ENCODE data around the gene FLRT2.

Gene FLRT2

GRCh38 chr14:85529803-85530574 is at the start of gene FLRT2:
FLRT2 (plus strand) TSS chr14:85530144; CDS start chr14:85621515, 91,371 bp downstream.
- DNase-seq (ENCODE audit: low spot score) = peak; percentile 47

- DNase-seq (ENCODE audit: low spot score) = no peak
Measured at GRCh38 chr14:85481471-85481870, 48.5 kb upstream of the FLRT2 start.

GRCh38 chr14:85482552-85482951 is 47.4 kb upstream of the FLRT2 start:
- DNase-seq (ENCODE audit: low spot score) = peak; percentile 46

- DNase-seq (ENCODE audit: low spot score) = no peak
Measured at GRCh38 chr14:85483037-85483436, 46.9 kb upstream of the FLRT2 start.

- DNase-seq (ENCODE audit: low spot score) = no peak
Measured at GRCh38 chr14:85483652-85484051, 46.3 kb upstream of the FLRT2 start.

- no peak for DNase-seq (ENCODE audit: low spot score)
Measured at GRCh38 chr14:85487215-85487614, 42.7 kb upstream of the FLRT2 start.

- no peak for DNase-seq (ENCODE audit: low spot score)
Measured at GRCh38 chr14:85501751-85502150, 28.2 kb upstream of the FLRT2 start.

- no peak for DNase-seq (ENCODE audit: low spot score)
Measured at GRCh38 chr14:85508863-85509262, 21.1 kb upstream of the FLRT2 start.

GRCh38 chr14:85512451-85512850 is 17.5 kb upstream of the FLRT2 start:
- no peak for DNase-seq (ENCODE audit: low spot score)

GRCh38 chr14:85514487-85514886 is 15.5 kb upstream of the FLRT2 start:
- DNase-seq (ENCODE audit: low spot score) = no peak

- no peak for DNase-seq (ENCODE audit: low spot score)
Measured at GRCh38 chr14:85516239-85517113, 13.5 kb upstream of the FLRT2 start.

GRCh38 chr14:85517114-85517688 is 12.7 kb upstream of the FLRT2 start:
- no peak for DNase-seq (ENCODE audit: low spot score)

GRCh38 chr14:85519661-85520305 is 10.2 kb upstream of the FLRT2 start:
- no peak for DNase-seq (ENCODE audit: low spot score)

- DNase-seq (ENCODE audit: low spot score) = no peak
Measured at GRCh38 chr14:85520581-85520980, 9.4 kb upstream of the FLRT2 start.

GRCh38 chr14:85523624-85524023 is 6.3 kb upstream of the FLRT2 start:
- no peak for DNase-seq (ENCODE audit: low spot score)

- DNase-seq (ENCODE audit: low spot score) = no peak
Measured at GRCh38 chr14:85527006-85527405, 2.9 kb upstream of the FLRT2 start.

GRCh38 chr14:85527445-85528035 is 2.4 kb upstream of the FLRT2 start:
- DNase-seq (ENCODE audit: low spot score) = no peak

GRCh38 chr14:85528080-85528896 is 1.7 kb upstream of the FLRT2 start:
- DNase-seq (ENCODE audit: low spot score) = peak; percentile 34

- DNase-seq (ENCODE audit: low spot score) = no peak
Measured at GRCh38 chr14:85528897-85529631, 880 bp upstream of the FLRT2 start.

GRCh38 chr14:85530626-85531025 is 682 bp downstream of the FLRT2 start:
- DNase-seq (ENCODE audit: low spot score) = no peak
